GM12892 (cell line): ENCODE data around the gene NOP9.

Experiments
- POLR2A ChIP-seq: IDR thresholded peaks from 2 replicates; pipeline ENCODE4 v1.6.1; 2011; ENCODE audit warnings: low read depth, low read length, control low read depth
- POLR2AphosphoS5 ChIP-seq: IDR thresholded peaks from 2 replicates; pipeline ENCODE4 v1.6.1; 2011; ENCODE audit warnings: low read depth, low read length, control low read depth

- TF ChIP-seq POLR2A (no peak), POLR2AphosphoS5 (no peak)
Measured at GRCh38 chr14:24342889-24343288, 43.2 kb downstream of the NOP9 start.
